Hepatocyte (in vitro differentiated cells): ENCODE results near the gene SRPK2.

Experiments
- CTCF ChIP-seq: fragments of 200-600 bp; sonication (generic); IDR thresholded peaks from 2 replicates; pipeline ENCODE4 v1.5.1; 2016; ENCODE audit warnings: antibody characterized with exemption, mild to moderate bottlenecking; ENCODE audit not compliant: poor library complexity
- EZH2 ChIP-seq: fragments of 200-600 bp; sonication (generic); IDR thresholded peaks from 2 replicates; pipeline ENCODE4 v1.6.1; 2016; ENCODE audit warnings: antibody characterized with exemption, mild to moderate bottlenecking, borderline replicate concordance

- TF ChIP-seq CTCF, result no peak
- no peak for TF ChIP-seq EZH2
These were observed 38.0 kb upstream of the SRPK2 start for GRCh38 chr7:105426606-105427146.
